GM21786 (cell line): Measurements from ENCODE around the gene SLC22A5.
"Not testable (repeated sequence)": the region's sequence is repeated elsewhere in the genome, so short reads cannot be mapped to it uniquely, and the experiment has no call there.

Experiments used
- ATAC-seq: cut with Tn5 transposase; IDR thresholded peaks from one replicate; pipeline ENCODE4 v1.9.1; 2021; ENCODE audit not compliant: unreplicated experiment

The SLC22A5 gene

GRCh38 chr5:132387640-132388117, 18.2 kb downstream of the SLC22A5 start:
- no peak for ATAC-seq

GRCh38 chr5:132388244-132389050, 18.9 kb downstream of the SLC22A5 start:
- no peak for ATAC-seq

GRCh38 chr5:132389051-132389331, 19.5 kb downstream of the SLC22A5 start:
- ATAC-seq, result no peak

GRCh38 chr5:132389585-132390286, 20.2 kb downstream of the SLC22A5 start:
- ATAC-seq, result no peak

GRCh38 chr5:132391247-132391646, 21.7 kb downstream of the SLC22A5 start:
- ATAC-seq, result no peak

GRCh38 chr5:132391870-132392269, 22.4 kb downstream of the SLC22A5 start:
- ATAC-seq, result no peak

- ATAC-seq, result no peak
Measured at GRCh38 chr5:132392411-132392810, 22.9 kb downstream of the SLC22A5 start.

- ATAC-seq, result no peak
Measured at GRCh38 chr5:132392978-132393825, 23.7 kb downstream of the SLC22A5 start.

GRCh38 chr5:132394667-132395259, 25.3 kb downstream of the SLC22A5 start:
- ATAC-seq, result peak; percentile 69

- ATAC-seq, result no peak
Measured at GRCh38 chr5:132396589-132397031, 27.1 kb downstream of the SLC22A5 start.

- no peak for ATAC-seq
Measured at GRCh38 chr5:132397224-132397623, 27.7 kb downstream of the SLC22A5 start.

GRCh38 chr5:132397936-132398675, 28.6 kb downstream of the SLC22A5 start:
- not testable (repeated sequence) for ATAC-seq

GRCh38 chr5:132404041-132404440, 34.5 kb downstream of the SLC22A5 start:
- ATAC-seq, result not testable (repeated sequence)

GRCh38 chr5:132405646-132406045, 36.1 kb downstream of the SLC22A5 start:
- ATAC-seq, result no peak

- ATAC-seq, result no peak
Measured at GRCh38 chr5:132406144-132406783, 36.8 kb downstream of the SLC22A5 start.

GRCh38 chr5:132407970-132408369, 38.5 kb downstream of the SLC22A5 start:
- no peak for ATAC-seq

GRCh38 chr5:132408456-132408855, 38.9 kb downstream of the SLC22A5 start:
- no peak for ATAC-seq

GRCh38 chr5:132408965-132409364, 39.5 kb downstream of the SLC22A5 start:
- no peak for ATAC-seq

- ATAC-seq, result peak; percentile 57
Measured at GRCh38 chr5:132410451-132411303, 41.2 kb downstream of the SLC22A5 start.
